Testis (tissue), 2 donors: Measurements from ENCODE around the gene SEC14L6.

Experiments
- POLR2A ChIP-seq: fragments of 450-650 bp; IDR thresholded peaks from one replicate; pipeline ENCODE4 v1.6.1; 2017; ENCODE audit warnings: antibody characterized with exemption, mild to moderate bottlenecking, moderate library complexity
- TF ChIP-seq, protein P1 (sequence below), 3 experiments: fragments of 450-650 bp in 2 of 3; fragments of 200-600 bp in 1 of 3; sonication (generic) in 1 of 3; IDR thresholded peaks; one replicate each; pipeline ENCODE4 v1.5.1; 2016 to 2019; ENCODE audit warnings: antibody characterized with exemption in 3 of 3, mild to moderate bottlenecking in 2 of 3, moderate library complexity in 1 of 3

DNA sequence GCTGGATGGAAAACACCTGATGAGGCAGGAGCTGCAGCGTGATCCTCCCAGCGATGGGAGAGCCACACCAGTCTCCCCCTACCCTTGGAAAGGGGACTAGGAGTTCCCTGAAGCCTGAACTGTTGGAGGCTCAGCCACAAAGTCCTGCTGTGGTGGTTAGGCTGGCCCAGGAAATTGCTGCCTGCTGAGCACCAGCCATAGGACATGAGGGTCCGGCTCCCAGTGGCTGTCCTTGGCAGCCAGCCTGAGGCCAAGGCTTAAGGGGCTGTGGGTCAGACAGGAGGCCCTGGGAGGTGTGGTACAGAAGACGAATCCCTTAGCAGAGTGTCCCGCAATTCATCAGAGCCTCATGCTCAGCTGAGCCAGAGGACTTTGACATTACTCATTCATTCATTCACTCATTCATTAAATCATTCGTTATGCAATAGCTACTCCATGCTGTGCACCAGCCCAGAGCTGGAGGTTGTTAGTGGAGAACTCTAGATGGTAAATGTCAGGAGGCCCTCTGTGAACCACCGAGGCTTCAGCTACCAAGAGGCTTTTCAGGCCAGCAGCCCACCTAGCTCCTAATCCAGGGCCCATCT lies 26.6 kb downstream of the SEC14L6 start:
- TF ChIP-seq, protein P1, sequence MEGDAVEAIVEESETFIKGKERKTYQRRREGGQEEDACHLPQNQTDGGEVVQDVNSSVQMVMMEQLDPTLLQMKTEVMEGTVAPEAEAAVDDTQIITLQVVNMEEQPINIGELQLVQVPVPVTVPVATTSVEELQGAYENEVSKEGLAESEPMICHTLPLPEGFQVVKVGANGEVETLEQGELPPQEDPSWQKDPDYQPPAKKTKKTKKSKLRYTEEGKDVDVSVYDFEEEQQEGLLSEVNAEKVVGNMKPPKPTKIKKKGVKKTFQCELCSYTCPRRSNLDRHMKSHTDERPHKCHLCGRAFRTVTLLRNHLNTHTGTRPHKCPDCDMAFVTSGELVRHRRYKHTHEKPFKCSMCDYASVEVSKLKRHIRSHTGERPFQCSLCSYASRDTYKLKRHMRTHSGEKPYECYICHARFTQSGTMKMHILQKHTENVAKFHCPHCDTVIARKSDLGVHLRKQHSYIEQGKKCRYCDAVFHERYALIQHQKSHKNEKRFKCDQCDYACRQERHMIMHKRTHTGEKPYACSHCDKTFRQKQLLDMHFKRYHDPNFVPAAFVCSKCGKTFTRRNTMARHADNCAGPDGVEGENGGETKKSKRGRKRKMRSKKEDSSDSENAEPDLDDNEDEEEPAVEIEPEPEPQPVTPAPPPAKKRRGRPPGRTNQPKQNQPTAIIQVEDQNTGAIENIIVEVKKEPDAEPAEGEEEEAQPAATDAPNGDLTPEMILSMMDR (IDR thresholded peaks at IDR 0.05) = no peak
- no peak for TF ChIP-seq POLR2A
